GM12878 (cell line): ENCODE data around the gene TMX4. TPM values are rescaled to one million over a fixed set of nuclear protein-coding genes. Genes with fewer than 3 reads are reported as not detected.

Source experiments
- ATAC-seq: fragments of 200-7000 bp; cut with Tn5 transposase; 3 replicates; pipeline ENCODE4 v1.9.1; 2020; ENCODE audit warnings: mild to moderate bottlenecking, moderate library complexity
- BruUV-seq: library from RNA; stranded (reverse); fragments of 400-500 nt; replicated peaks from 2 replicates; lab custom pipeline; 2021; lab: Mats Ljungman, UMichigan
- CTCF ChIA-PET: fragments of 300-600 bp; sonication (Branson Sonifier 250); formaldehyde crosslinking; extraction: SDS; loops from one replicate; lab custom pipeline; 2021; ENCODE audit warnings: inconsistent platforms; lab: Yijun Ruan, JAX
- POLR2A ChIA-PET: fragments of 350-600 bp; formaldehyde crosslinking; extraction: SDS; loops from one replicate; lab custom pipeline; 2021; ENCODE audit warnings: inconsistent platforms; lab: Charles Lee
- RAD21 ChIA-PET: fragments of 300-600 bp; sonication (Branson Sonifier 250); formaldehyde crosslinking; loops from one replicate; lab custom pipeline; 2023; ENCODE audit warnings: antibody characterized with exemption; ENCODE audit not compliant: unreplicated experiment; lab: Charles Lee
- SMC1A ChIA-PET: fragments of 300-600 bp; sonication (Branson Sonifier 250); formaldehyde crosslinking; loops from one replicate; lab custom pipeline; 2023; ENCODE audit not compliant: unreplicated experiment, uncharacterized antibody; lab: Charles Lee
- DNase-seq: peaks from one replicate; pipeline ENCODE4 v3.0.0-alpha.2; 2011; ENCODE audit warnings: low read depth, low spot score
- FAIRE-seq: peaks from 3 replicates; lab custom pipeline; 2011; peaks lifted over from hg19 to GRCh38; lab: Jason Lieb, UNC
- H2AFZ ChIP-seq: 2 replicates; pipeline ENCODE4 v1.6.0; 2011; ENCODE audit warnings: low read depth, low read length, control low read depth; ENCODE audit not compliant: control insufficient read depth
- H3K27ac ChIP-seq: 2 replicates; pipeline ENCODE4 v1.5.1; 2011; ENCODE audit warnings: control low read depth; ENCODE audit not compliant: control insufficient read depth, insufficient read depth
- H3K27me3 ChIP-seq, 2 experiments: replicated peaks in 1 of 2; 2 replicates each; pipeline versions ENCODE4 v1.6.0 to v1.6.1; 2011; ENCODE audit warnings: low read length in 1 of 2; ENCODE audit not compliant: control insufficient read depth in 2 of 2, insufficient read depth in 2 of 2
- H3K36me3 ChIP-seq, 2 experiments: 2 replicates each; pipeline ENCODE4 v1.5.1; 2011; ENCODE audit warnings: low read length in 1 of 2; ENCODE audit not compliant: control insufficient read depth in 2 of 2, insufficient read depth in 2 of 2
- H3K4me1 ChIP-seq: 2 replicates; pipeline ENCODE4 v1.6.1; 2011; ENCODE audit warnings: mild to moderate bottlenecking, low read length, moderate library complexity, mixed read lengths; ENCODE audit not compliant: control insufficient read depth, insufficient read depth
- H3K4me2 ChIP-seq: 2 replicates; pipeline ENCODE4 v1.6.0; 2011; ENCODE audit warnings: control low read depth; ENCODE audit not compliant: control insufficient read depth, insufficient read depth
- H3K4me3 ChIP-seq: fragments of 200-600 bp; sonication (generic); 2 replicates; pipeline ENCODE4 v1.5.1; 2016
- H3K79me2 ChIP-seq: 2 replicates; pipeline ENCODE4 v1.6.0; 2011; ENCODE audit warnings: low read length; ENCODE audit not compliant: control insufficient read depth, insufficient read depth
- H3K9ac ChIP-seq: 2 replicates; pipeline ENCODE4 v1.8.0; 2011; ENCODE audit warnings: low read length, control low read depth, mixed read lengths; ENCODE audit not compliant: control insufficient read depth, insufficient read depth
- H3K9me3 ChIP-seq: replicated peaks from 3 replicates; pipeline ENCODE4 v1.5.1; 2011; ENCODE audit warnings: mild to moderate bottlenecking, low read length; ENCODE audit not compliant: control insufficient read depth, insufficient read depth
- H4K20me1 ChIP-seq: 2 replicates; pipeline ENCODE4 v1.6.0; 2011; ENCODE audit not compliant: control insufficient read depth, insufficient read depth
- ATF7 ChIP-seq: fragments of 450-650 bp; IDR thresholded peaks from 2 replicates; pipeline ENCODE4 v1.6.1; 2016; ENCODE audit warnings: low read depth, mild to moderate bottlenecking
- CEBPB ChIP-seq, 2 experiments: fragments of 150-350 bp in 1 of 2; IDR thresholded peaks; 2 replicates each; pipeline ENCODE4 v1.6.1; 2012 to 2014; ENCODE audit warnings: low read depth in 2 of 2, low read length in 2 of 2, borderline replicate concordance in 1 of 2, inconsistent platforms in 1 of 2
- CREM ChIP-seq: IDR thresholded peaks from 2 replicates; pipeline ENCODE4 v1.6.1; 2014; ENCODE audit warnings: antibody characterized with exemption, low read depth
- EP300 ChIP-seq, 2 experiments: fragments of 150-350 bp in 1 of 2; IDR thresholded peaks; 2 replicates each; pipeline ENCODE4 v1.6.1; 2011 to 2012; ENCODE audit warnings: low read depth in 2 of 2, low read length in 2 of 2, borderline replicate concordance in 1 of 2, improper control_type of control experiment in 1 of 2, inconsistent platforms in 1 of 2; ENCODE audit not compliant: control insufficient read depth in 1 of 2
- IKZF1 ChIP-seq: fragments of 450-650 bp; conservative IDR thresholded peaks from 2 replicates; pipeline ENCODE4 v1.6.1; 2017; ENCODE audit warnings: antibody characterized with exemption, mild to moderate bottlenecking
- IKZF2 ChIP-seq, 2 experiments: fragments of 450-650 bp; IDR thresholded peaks; 2 replicates each; pipeline ENCODE4 v1.6.1; 2017; ENCODE audit warnings: mild to moderate bottlenecking in 2 of 2, moderate library complexity in 2 of 2
- MEF2A ChIP-seq: IDR thresholded peaks from 2 replicates; pipeline ENCODE4 v1.6.1; 2011; ENCODE audit warnings: low read depth, mild to moderate bottlenecking, low read length, moderate library complexity; ENCODE audit not compliant: insufficient read depth
- MEF2B ChIP-seq: fragments of 450-650 bp; IDR thresholded peaks from 2 replicates; pipeline ENCODE4 v1.6.1; 2018; ENCODE audit warnings: mild to moderate bottlenecking, moderate library complexity; ENCODE audit not compliant: partially characterized antibody, poor library complexity, severe bottlenecking
- NFIC ChIP-seq: IDR thresholded peaks from 2 replicates; pipeline ENCODE4 v1.6.1; 2012; ENCODE audit warnings: low read depth, mild to moderate bottlenecking, inconsistent platforms, low read length, moderate library complexity
- RELB ChIP-seq: fragments of 450-650 bp; IDR thresholded peaks from 2 replicates; pipeline ENCODE4 v1.6.1; 2017; ENCODE audit warnings: low read depth, mild to moderate bottlenecking, moderate library complexity
- RUNX3 ChIP-seq: IDR thresholded peaks from 2 replicates; pipeline ENCODE4 v1.6.1; 2012; ENCODE audit warnings: low read length, inconsistent platforms
- SMARCA5 ChIP-seq: fragments of 450-650 bp; IDR thresholded peaks from 2 replicates; pipeline ENCODE4 v1.6.1; 2017; ENCODE audit warnings: mild to moderate bottlenecking
- ZNF217 ChIP-seq: fragments of 450-650 bp; IDR thresholded peaks from 2 replicates; pipeline ENCODE4 v1.6.1; 2017; ENCODE audit warnings: antibody characterized with exemption, mild to moderate bottlenecking
- ZNF24 ChIP-seq: fragments of 450-650 bp; IDR thresholded peaks from 2 replicates; pipeline ENCODE4 v1.6.1; 2017; ENCODE audit warnings: antibody characterized with exemption, mild to moderate bottlenecking
- WGBS: methylation state at CpG from one replicate; pipeline ENCODE4 v1.1.6; 2016; ENCODE audit warnings: low lambda C conversion rate; ENCODE audit not compliant: insufficient replicate concordance, insufficient coverage; ENCODE audit errors: missing lambda C conversion rate; 5-methylcytosine and 5-hydroxymethylcytosine counted together
- in situ Hi-C: fragments of 300-500 bp; cut with MboI; formaldehyde crosslinking; loops from 9 replicates; pipeline ENCODE4 v1.14.3; 2018; ENCODE audit warnings: mixed read lengths
- intact Hi-C: fragments of 100-400 bp; cut with micrococcal nuclease; formaldehyde crosslinking; loops from one replicate; pipeline ENCODE4 v1.14.2; 2022; ENCODE audit not compliant: unreplicated experiment
- polyA plus RNA-seq, 11 experiments: library from polyadenylated mRNA; depleted of rRNA in 4 of 11; unstranded in 6 of 11; stranded (reverse) in 5 of 11; fragments of >200 nt; fragmentation: Nextera tagmentation in 4 of 11; fragmentation: Illumina TruSeq in 1 of 11; extraction: Ambion mirVana in 4 of 11; extraction: Trizol in 1 of 11; gene quantifications; 1 replicate in 1 of 11; 2 replicates in 10 of 11; pipeline versions ENCODE4 v1.2.1 to v1.2.3, GENCODE V29; 2011 to 2016; ENCODE audit warnings: inconsistent platforms in 2 of 11, missing spikeins in 2 of 11, low read depth in 1 of 11
- total RNA-seq, 4 experiments: library from RNA; depleted of rRNA in 3 of 4; stranded (reverse); fragments of >200 nt in 3 of 4; fragmentation: Illumina TruSeq in 1 of 4; extraction: Trizol in 1 of 4; gene quantifications; 2 replicates each; pipeline versions ENCODE4 v1.2.1 to v1.2.3, GENCODE V29; 2013 to 2021

Gene TMX4
- total and polyA plus RNA-seq, 10 of the 15 experiments (the other 5 are each of a cell fraction or from before 2014, with no cell fraction given) = 3.9 to 19.9 (median 11.1) TPM

GRCh38 chr20:7937328-7937727 lies 82.2 kb downstream of the TMX4 start:
- Histone ChIP-seq H3K4me3 (no peak overlapping the region), H3K9me3 (no peaks in the 10 kb centered on the region), H3K36me3 (no peaks in the 10 kb centered on the region), H3K79me2 (no peaks in the 10 kb centered on the region), H3K9ac (no peak overlapping the region), H3K27ac (no peak overlapping the region), H4K20me1 (no peaks in the 10 kb centered on the region), H2AFZ (no peak overlapping the region), H3K4me2 (no peak overlapping the region), H3K4me1 (no peaks in the 10 kb centered on the region; the same call in 1 of the 2 replicates), H3K27me3 (no peaks in the 10 kb centered on the region)
- intact Hi-C loops (loop anchor here (5.0 to 10.0 kb wide), 2 partner anchors 105 to 447 kb away; no protein-coding TSS in a partner anchor), in situ Hi-C loops (loop anchor here (10.0 kb wide), 1 partner anchor 777 kb away; no protein-coding TSS in a partner anchor)
- DNase-seq (no peak), ATAC-seq (0 out of 3 replicates have a peak, but pooled peaks have one; percentile 33), FAIRE-seq (no peak)
- ChIA-PET SMC1A (interaction anchor here (0.7 to 4.1 kb wide), 16 partner anchors 11 to 785 kb away, joined by 3 to 44 read pairs (median 5); no protein-coding TSS in a partner anchor), POLR2A (no interaction called here), RAD21 (interaction anchor here (0.9 to 6.2 kb wide), 8 partner anchors 83 to 785 kb away, joined by 3 to 66 read pairs (median 6); partner anchors contain the start of genes PLCB1 and TMX4), CTCF (interaction anchor here (0.7 to 6.1 kb wide), 34 partner anchors 8 to 784 kb away, joined by 3 to 138 read pairs (median 6); partner anchors contain the start of genes PLCB1 and TMX4)
- no TSS peak for BruUV-seq
- WGBS = 42% methylated on average over 3 of the region's 3 CpGs
- TF ChIP-seq SMARCA5 (no peak), ATF7 (peak; percentile 70)

GRCh38 chr20:7935027-7935551 lies 84.5 kb downstream of the TMX4 start:
- 48% methylated on average over 4 of the region's 4 CpGs for WGBS
- in situ Hi-C loops = loop anchor here (10.0 kb wide), 1 partner anchor 780 kb away; no protein-coding TSS in a partner anchor
- intact Hi-C loops = loop anchor here (5.0 to 10.0 kb wide), 2 partner anchors 107 to 450 kb away; no protein-coding TSS in a partner anchor
- H3K4me2 ChIP-seq = 0 out of 2 replicates have a peak overlapping the region, but pooled peaks have one; percentile 1
- peak; percentile 85 for ATAC-seq
- no peaks in the 10 kb centered on the region for H3K27me3 ChIP-seq
- no peak overlapping the region for H3K27ac ChIP-seq
- H3K36me3 ChIP-seq = no peaks in the 10 kb centered on the region
- H3K79me2 ChIP-seq = no peaks in the 10 kb centered on the region
- peak; percentile 3 for DNase-seq
- ChIA-PET SMC1A (interaction anchor here (0.9 to 4.1 kb wide), 5 partner anchors 55 to 787 kb away, joined by 3 to 44 read pairs (median 7); no protein-coding TSS in a partner anchor), CTCF (interaction anchor here (1.3 to 6.1 kb wide), 10 partner anchors 8 to 801 kb away, joined by 3 to 138 read pairs (median 7); no protein-coding TSS in a partner anchor), POLR2A (no interaction called here), RAD21 (interaction anchor here (6.2 kb wide), 1 partner anchor 787 kb away, joined by 66 read pairs; no protein-coding TSS in a partner anchor)
- BruUV-seq = no TSS peak
- no peaks in the 10 kb centered on the region for H4K20me1 ChIP-seq
- H3K9me3 ChIP-seq = no peaks in the 10 kb centered on the region
- no peaks in the 10 kb centered on the region; the same call in 1 of the 2 replicates for H3K4me1 ChIP-seq
- H2AFZ ChIP-seq = no peak overlapping the region; the same call in 1 of the 2 replicates
- FAIRE-seq = no peak
- H3K9ac ChIP-seq = no peak overlapping the region
- no peak overlapping the region for H3K4me3 ChIP-seq
- peak; percentile 65; the same call in 1 of the 2 replicates for TF ChIP-seq RELB
- TF ChIP-seq IKZF2 (IDR thresholded peaks at IDR 0.05) = peak; percentile 78 to 80
- 0 out of 4 replicates have a peak, but pooled peaks have one; percentile 13 to 37 for TF ChIP-seq EP300 (IDR thresholded peaks at IDR 0.05; ENCODE audit: borderline replicate concordance in 1 of 2, control insufficient read depth in 1 of 2, low read depth in 2 of 2, low read length in 2 of 2)
- peak; percentile 24; the same call in 1 of the 2 replicates for TF ChIP-seq RUNX3
- 0 out of 2 replicates have a peak, but pooled peaks have one; percentile 20 for TF ChIP-seq NFIC
- peak; percentile 67 for TF ChIP-seq IKZF1
- TF ChIP-seq ZNF24 = 0 out of 2 replicates have a peak, but pooled peaks have one; percentile 17
- TF ChIP-seq CEBPB (IDR thresholded peaks at IDR 0.05; ENCODE audit: borderline replicate concordance in 1 of 2, low read depth in 2 of 2, low read length in 2 of 2) = no peak
- TF ChIP-seq MEF2A = no peak
- TF ChIP-seq ZNF217 = peak; percentile 73
- 0 out of 2 replicates have a peak, but pooled peaks have one; percentile 25 for TF ChIP-seq CREM
- peak; percentile 39 for TF ChIP-seq MEF2B
